Measurements from ENCODE around the gene LILRB3.

- TF ChIP-seq CTCF (optimal IDR thresholded peaks at IDR 0.05 in 1 of 3, IDR thresholded peaks at IDR 0.05 in 1 of 3, conservative IDR thresholded peaks at IDR 0.05 in 1 of 3; ENCODE audit: extremely low read depth in 1 of 3, insufficient read depth in 2 of 3, low read length in 3 of 3) (no peak), EZH2 (IDR thresholded peaks at IDR 0.05; ENCODE audit: low read length) (no peak)
These were observed 25.3 kb upstream of the LILRB3 start for GRCh38 chr19:54248016-54248601.
